D721Med (cell line): ENCODE measurements around the gene ZFP36L2.

Experiments used
- DNase-seq: peaks from one replicate; pipeline ENCODE4 v3.0.0; 2011; ENCODE audit warnings: low spot score; ENCODE audit not compliant: insufficient read length
- FAIRE-seq: peaks from 2 replicates; lab custom pipeline; 2011; peaks lifted over from hg19 to GRCh38; lab: Jason Lieb, UNC
- CTCF ChIP-seq: IDR thresholded peaks from 2 replicates; pipeline ENCODE4 v1.5.1; 2012; ENCODE audit warnings: mild to moderate bottlenecking, control low read depth; ENCODE audit not compliant: insufficient read depth; ENCODE audit errors: missing control alignments

Gene ZFP36L2

GRCh38 chr2:43238176-43238575, 11.8 kb upstream of the ZFP36L2 start:
- DNase-seq (no peak), FAIRE-seq (no peak)
- TF ChIP-seq CTCF: no peak

DNA sequence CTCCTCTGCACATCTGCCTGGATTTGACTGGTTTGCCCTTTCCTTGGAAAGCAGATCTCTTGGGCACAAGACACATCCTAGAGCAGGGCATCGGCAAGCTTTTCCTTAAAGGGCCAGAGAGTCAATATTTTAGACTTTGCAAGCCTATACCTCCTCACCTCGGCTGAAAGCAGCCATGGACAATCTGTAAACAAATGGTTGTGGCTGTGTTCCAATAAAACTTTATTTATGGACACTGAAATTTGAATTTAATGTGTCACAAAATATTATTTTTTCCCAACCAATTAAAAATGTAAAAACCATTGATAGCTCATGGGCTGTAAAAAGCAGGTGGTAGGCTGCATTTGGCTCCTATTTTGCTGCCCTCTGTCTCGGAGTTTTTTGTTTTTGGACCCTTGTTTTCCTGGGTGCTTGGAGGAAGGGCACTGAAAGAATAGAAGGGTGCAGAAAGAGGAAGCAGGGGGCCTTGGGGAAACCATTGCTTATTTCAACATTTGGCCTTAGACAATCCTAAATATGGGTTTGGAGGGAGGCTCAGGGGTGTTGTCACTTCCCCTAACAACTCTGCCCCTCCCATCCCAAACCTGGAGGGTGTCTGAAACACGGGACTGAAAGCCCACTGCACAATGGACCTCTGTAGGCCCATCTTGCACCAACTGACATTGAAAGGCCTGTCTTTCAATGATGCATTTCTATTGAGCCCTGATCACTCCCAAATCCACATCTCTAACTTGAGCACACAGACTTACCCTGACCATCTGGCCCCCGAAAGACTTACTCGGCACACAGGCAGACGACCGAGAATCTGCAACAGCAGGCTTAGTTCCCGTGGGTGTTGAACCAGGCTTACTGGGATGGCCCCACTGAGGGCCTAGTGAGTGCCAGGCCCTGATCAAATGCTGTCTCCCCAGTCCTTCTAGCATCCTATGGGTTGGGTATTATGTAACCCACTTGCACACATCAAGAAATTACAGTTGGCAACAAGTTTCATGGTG, 7.1 kb upstream of the ZFP36L2 start:
- DNase-seq: peak; percentile 70
- no peak for FAIRE-seq
- no peak for TF ChIP-seq CTCF

DNA sequence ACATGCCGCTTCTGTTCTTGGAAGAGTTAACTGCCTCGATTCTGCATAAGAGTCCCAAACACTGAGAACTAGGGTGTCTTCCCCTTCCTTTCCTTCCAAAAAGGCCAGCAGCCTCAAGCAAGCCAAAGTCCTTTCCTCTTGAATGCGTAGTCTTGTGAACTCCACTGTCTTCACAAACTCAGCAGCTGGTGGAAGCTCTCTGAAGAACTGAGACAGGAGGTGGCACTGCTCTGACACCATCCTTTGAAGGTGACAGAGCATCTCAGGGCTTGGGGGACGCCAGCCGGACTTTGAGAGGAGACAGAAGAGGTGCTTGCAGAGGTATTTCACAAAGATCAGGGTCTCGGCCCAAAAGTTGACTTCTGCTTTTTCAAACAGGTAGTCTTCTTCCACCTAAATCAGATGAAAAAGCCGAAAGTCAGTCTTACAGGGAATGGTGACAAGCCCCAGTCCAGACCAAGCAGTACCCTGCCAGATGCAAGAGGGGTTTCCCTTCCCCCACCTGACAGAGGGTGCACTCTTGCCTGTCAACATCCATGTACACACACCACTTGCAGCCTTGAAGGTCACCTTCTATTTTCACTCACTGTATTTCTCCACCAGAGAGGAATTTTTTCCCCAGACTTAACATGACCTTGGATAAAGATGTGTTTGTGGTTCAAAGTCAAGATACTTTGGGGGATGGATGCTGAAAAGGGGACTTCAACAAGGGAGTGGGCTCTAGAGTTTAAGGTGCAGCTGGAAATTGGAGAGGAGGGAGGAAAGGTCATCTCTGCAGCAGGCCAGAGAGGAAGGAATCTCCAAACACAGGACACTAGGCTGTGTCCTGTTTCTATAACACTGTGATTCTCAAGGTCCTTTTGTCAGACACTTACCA, 4.8 kb upstream of the ZFP36L2 start:
- DNase-seq (no peak), FAIRE-seq (no peak)
- TF ChIP-seq CTCF: no peak

DNA sequence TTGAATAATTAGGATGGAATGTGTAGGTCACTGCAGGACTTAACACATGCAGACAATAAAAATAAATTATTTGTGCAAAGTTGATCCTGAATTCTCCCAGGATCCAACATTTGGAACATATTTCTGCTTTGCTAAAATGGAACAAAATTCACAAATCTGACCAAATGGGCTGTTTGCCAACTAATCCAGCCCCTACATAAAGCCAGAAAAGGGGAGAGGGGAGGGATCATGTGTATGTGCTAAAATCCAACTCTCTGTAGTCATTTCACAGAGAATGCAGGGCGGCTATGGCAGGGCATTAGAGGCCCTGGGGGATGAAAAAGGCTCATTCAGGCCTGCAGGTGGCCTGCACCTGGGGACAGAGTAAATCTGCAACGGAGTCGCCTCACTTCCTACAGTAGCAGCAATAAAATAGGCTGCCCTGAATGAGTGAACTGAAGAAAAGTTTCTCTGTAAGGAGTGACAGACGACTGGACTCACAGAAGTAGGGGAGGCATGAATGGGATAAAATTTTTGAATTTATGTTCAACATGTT, 4.0 kb upstream of the ZFP36L2 start:
- DNase-seq (no peak), FAIRE-seq (no peak)
- TF ChIP-seq CTCF: no peak

GRCh38 chr2:43228756-43229659, 2.6 kb upstream of the ZFP36L2 start:
- no peak for TF ChIP-seq CTCF
- no peak for DNase-seq
- FAIRE-seq: no peak

- TF ChIP-seq CTCF: no peak
- DNase-seq: no peak
- FAIRE-seq: no peak
These were observed 1.9 kb upstream of the ZFP36L2 start for GRCh38 chr2:43228321-43228751.
